Activated T-cell treated with anti-CD3 and anti-CD28 coated beads, Interleukin-2, amount 50 U/mL, for 72 hours (primary cell): ENCODE data around the gene NDE1. TPM values are rescaled to one million over a fixed set of nuclear protein-coding genes. Genes with fewer than 3 reads are reported as not detected.

Experiments used
- ATAC-seq, 2 donors: fragments of 150-1000 bp; cut with Tn5 transposase; replicated peaks in 1 of 2; 2 replicates each; pipeline ENCODE4 v1.10.0; 2021; ENCODE audit warnings: moderate library complexity in 2 of 2, mild to moderate bottlenecking in 1 of 2
- DNase-seq, 2 donors: peaks; one replicate each; pipeline ENCODE4 v3.0.0; 2021 to 2022; ENCODE audit warnings: mixed read lengths in 1 of 2
- H3K27ac Mint-ChIP-seq: one replicate; pipeline ENCODE4 v1.8.0; 2022; ENCODE audit warnings: mild to moderate bottlenecking, moderate library complexity, mixed read lengths
- H3K27me3 Mint-ChIP-seq: one replicate; pipeline ENCODE4 v1.8.0; 2022; ENCODE audit warnings: low read depth, mixed read lengths
- H3K36me3 Mint-ChIP-seq, 2 donors: one replicate each; pipeline ENCODE4 v1.8.0; 2022; ENCODE audit warnings: mixed read lengths in 2 of 2, mild to moderate bottlenecking in 1 of 2; ENCODE audit not compliant: insufficient read depth in 2 of 2
- H3K4me1 Mint-ChIP-seq: one replicate; pipeline ENCODE4 v1.8.0; 2022; ENCODE audit warnings: low read depth, mixed read lengths
- H3K4me3 Mint-ChIP-seq, 2 donors: one replicate each; pipeline ENCODE4 v1.8.0; 2022; ENCODE audit warnings: mild to moderate bottlenecking in 2 of 2, mixed read lengths in 2 of 2, moderate library complexity in 2 of 2
- H3K9me3 Mint-ChIP-seq, 2 donors: one replicate each; pipeline ENCODE4 v1.8.0; 2022; ENCODE audit warnings: mixed read lengths in 2 of 2
- total RNA-seq, 2 donors: library from RNA; stranded (reverse); gene quantifications; one replicate each; pipeline ENCODE4 v1.2.3, GENCODE V29; 2022

NDE1 gene
- total RNA-seq, 2 donors from 2014 or later, result 106 to 122 TPM

- Mint-ChIP-seq H3K27me3 (no peaks in the 10 kb centered on the region), H3K4me1 (no peaks in the 10 kb centered on the region)
- ATAC-seq, result no peak
Observed at GRCh38 chr16:15746332-15746731, 96.3 kb downstream of the NDE1 start.

GRCh38 chr16:15747937-15748336 is 97.9 kb downstream of the NDE1 start:
- Mint-ChIP-seq H3K4me3 (no peak overlapping the region), H3K4me1 (no peaks in the 10 kb centered on the region), H3K27me3 (no peaks in the 10 kb centered on the region), H3K9me3 (no peaks in the 10 kb centered on the region), H3K27ac (no peak overlapping the region), H3K36me3 (no peaks in the 10 kb centered on the region)
- ATAC-seq (no peak), DNase-seq (no peak)

More at GRCh38 chr16:15746332-15746731, 96.3 kb downstream of the NDE1 start:
- H3K9me3 Mint-ChIP-seq, result peaks cover 0 to 4% of the 10 kb centered on the region in 2 donors
- peaks cover 1 to 7% of the 10 kb centered on the region in 2 donors for H3K36me3 Mint-ChIP-seq
- no peak overlapping the region for H3K4me3 Mint-ChIP-seq
- no peak overlapping the region for H3K27ac Mint-ChIP-seq
- no peak for DNase-seq

GRCh38 chr16:15748654-15749053 is 98.6 kb downstream of the NDE1 start:
- Mint-ChIP-seq H3K27me3 (no peaks in the 10 kb centered on the region), H3K4me3 (no peak overlapping the region), H3K27ac (no peak overlapping the region), H3K36me3 (no peaks in the 10 kb centered on the region), H3K4me1 (no peaks in the 10 kb centered on the region), H3K9me3 (no peaks in the 10 kb centered on the region)
- DNase-seq (no peak), ATAC-seq (no peak)

DNA sequence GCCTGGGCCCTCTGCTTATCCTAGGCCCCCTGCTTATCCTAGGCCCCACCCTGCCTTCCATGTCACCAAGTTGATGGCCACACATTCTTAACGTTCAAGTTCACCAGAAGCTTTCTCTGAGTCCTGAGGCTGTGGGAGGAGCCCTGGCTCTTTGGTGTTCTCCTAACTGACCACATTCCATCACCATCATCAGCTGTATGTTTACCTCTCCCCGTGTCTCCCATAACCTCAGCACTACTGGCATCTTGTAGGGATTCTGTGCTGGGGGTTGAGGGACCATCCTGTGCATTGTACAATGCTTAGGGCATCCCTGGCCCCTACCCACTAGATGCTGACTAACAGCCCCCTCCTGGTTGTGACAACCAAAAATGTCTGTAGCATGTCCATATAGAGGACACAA is 99.3 kb downstream of the NDE1 start:
- H3K9me3 Mint-ChIP-seq, result no peaks in the 10 kb centered on the region
- ATAC-seq (peak in 1 of 2 donors; percentile 3), DNase-seq (no peak)
- H3K27ac Mint-ChIP-seq, result no peak overlapping the region
- H3K36me3 Mint-ChIP-seq, result no peaks in the 10 kb centered on the region
- H3K4me1 Mint-ChIP-seq, result no peaks in the 10 kb centered on the region
- no peak overlapping the region for H3K4me3 Mint-ChIP-seq
- no peaks in the 10 kb centered on the region for H3K27me3 Mint-ChIP-seq

- no peak overlapping the region for H3K27ac Mint-ChIP-seq
- H3K4me3 Mint-ChIP-seq, result no peak overlapping the region
- no peaks in the 10 kb centered on the region for H3K4me1 Mint-ChIP-seq
- DNase-seq, result no peak
- H3K9me3 Mint-ChIP-seq, result no peaks in the 10 kb centered on the region
- no peaks in the 10 kb centered on the region for H3K27me3 Mint-ChIP-seq
- peak in 1 of 2 donors; percentile 10 for ATAC-seq
- no peaks in the 10 kb centered on the region for H3K36me3 Mint-ChIP-seq
Observed at GRCh38 chr16:15749985-15750384, 99.9 kb downstream of the NDE1 start.

- no peaks in the 10 kb centered on the region for H3K27me3 Mint-ChIP-seq
- no peaks in the 10 kb centered on the region for H3K36me3 Mint-ChIP-seq
- no peak for DNase-seq
- no peak for ATAC-seq
- H3K27ac Mint-ChIP-seq, result no peak overlapping the region
- no peaks in the 10 kb centered on the region for H3K9me3 Mint-ChIP-seq
- no peaks in the 10 kb centered on the region for H3K4me1 Mint-ChIP-seq
- H3K4me3 Mint-ChIP-seq, result no peak overlapping the region
Observed at GRCh38 chr16:15751940-15752339, 101.9 kb downstream of the NDE1 start.

- DNase-seq, result no peak
- Mint-ChIP-seq H3K27ac (no peak overlapping the region), H3K36me3 (no peaks in the 10 kb centered on the region), H3K4me3 (no peak overlapping the region), H3K4me1 (peaks cover 8% of the 10 kb centered on the region), H3K27me3 (no peaks in the 10 kb centered on the region), H3K9me3 (no peaks in the 10 kb centered on the region)
- ATAC-seq, result no peak
Observed at GRCh38 chr16:15752717-15753488, 102.9 kb downstream of the NDE1 start.

GRCh38 chr16:15754821-15755534 is 104.9 kb downstream of the NDE1 start:
- peaks cover 2% of the 10 kb centered on the region for H3K27me3 Mint-ChIP-seq
- H3K9me3 Mint-ChIP-seq, result no peaks in the 10 kb centered on the region
- peaks cover 8% of the 10 kb centered on the region for H3K4me1 Mint-ChIP-seq
- no peak overlapping the region for H3K27ac Mint-ChIP-seq
- H3K4me3 Mint-ChIP-seq, result no peak overlapping the region
- DNase-seq (no peak), ATAC-seq (no peak)
- H3K36me3 Mint-ChIP-seq, result no peaks in the 10 kb centered on the region

DNA sequence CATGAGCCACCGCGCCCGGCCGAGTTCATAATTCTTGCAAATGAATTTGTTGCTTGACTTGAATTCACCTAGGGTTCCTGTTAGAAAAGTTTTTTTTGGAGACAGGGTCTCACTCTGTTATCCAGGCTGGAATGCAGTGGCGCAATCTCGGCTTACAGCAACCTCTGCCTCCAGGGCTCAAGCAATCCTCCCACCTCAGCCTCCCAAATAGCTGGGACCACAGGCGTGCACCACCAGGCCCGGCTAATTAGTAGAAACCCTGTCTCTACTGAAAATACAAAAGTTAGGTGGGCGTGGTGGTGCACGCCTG is 107.0 kb downstream of the NDE1 start:
- Mint-ChIP-seq H3K27ac (no peak overlapping the region), H3K4me3 (no peak overlapping the region), H3K27me3 (peaks cover 7% of the 10 kb centered on the region), H3K9me3 (no peaks in the 10 kb centered on the region), H3K36me3 (no peaks in the 10 kb centered on the region), H3K4me1 (peaks cover 8% of the 10 kb centered on the region)
- no peak for ATAC-seq
- no peak for DNase-seq

GRCh38 chr16:15757630-15758251 is 107.7 kb downstream of the NDE1 start:
- DNase-seq (peak in 1 of 2 donors; percentile 11), ATAC-seq (no peak)
- Mint-ChIP-seq H3K36me3 (no peaks in the 10 kb centered on the region), H3K9me3 (no peaks in the 10 kb centered on the region), H3K4me1 (peaks cover 8% of the 10 kb centered on the region), H3K4me3 (no peak overlapping the region), H3K27me3 (peaks cover 13% of the 10 kb centered on the region), H3K27ac (no peak overlapping the region)

GRCh38 chr16:15759070-15759469 is 109.0 kb downstream of the NDE1 start:
- ATAC-seq (no peak), DNase-seq (no peak)
- no peak overlapping the region for H3K27ac Mint-ChIP-seq
- no peaks in the 10 kb centered on the region for H3K36me3 Mint-ChIP-seq
- H3K27me3 Mint-ChIP-seq, result peaks cover 14% of the 10 kb centered on the region
- peaks cover 8% of the 10 kb centered on the region for H3K4me1 Mint-ChIP-seq
- H3K9me3 Mint-ChIP-seq, result no peaks in the 10 kb centered on the region
- no peak overlapping the region for H3K4me3 Mint-ChIP-seq

DNA sequence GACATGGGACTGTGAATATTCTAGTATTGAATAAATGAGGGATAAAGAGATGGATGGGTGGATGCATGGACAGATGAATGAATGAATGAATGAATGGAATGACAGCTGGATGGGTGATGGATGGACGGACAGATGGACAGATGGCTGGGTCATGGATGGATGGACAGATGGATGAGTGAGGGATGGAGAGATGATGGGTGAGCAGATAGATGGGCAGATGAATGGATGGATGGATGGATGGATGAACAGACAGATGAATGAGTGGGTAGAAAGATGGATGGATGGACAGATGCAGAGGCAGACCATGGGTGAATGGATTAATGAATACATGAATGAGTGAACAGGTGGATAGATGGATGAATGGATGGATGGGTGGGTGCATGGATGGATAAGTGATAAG is 110.1 kb downstream of the NDE1 start:
- ATAC-seq (no peak), DNase-seq (no peak)
- no peak overlapping the region for H3K27ac Mint-ChIP-seq
- H3K4me1 Mint-ChIP-seq, result peaks cover 8% of the 10 kb centered on the region
- no peaks in the 10 kb centered on the region for H3K36me3 Mint-ChIP-seq
- no peaks in the 10 kb centered on the region for H3K9me3 Mint-ChIP-seq
- no peak overlapping the region for H3K4me3 Mint-ChIP-seq
- peaks cover 18% of the 10 kb centered on the region for H3K27me3 Mint-ChIP-seq

DNA sequence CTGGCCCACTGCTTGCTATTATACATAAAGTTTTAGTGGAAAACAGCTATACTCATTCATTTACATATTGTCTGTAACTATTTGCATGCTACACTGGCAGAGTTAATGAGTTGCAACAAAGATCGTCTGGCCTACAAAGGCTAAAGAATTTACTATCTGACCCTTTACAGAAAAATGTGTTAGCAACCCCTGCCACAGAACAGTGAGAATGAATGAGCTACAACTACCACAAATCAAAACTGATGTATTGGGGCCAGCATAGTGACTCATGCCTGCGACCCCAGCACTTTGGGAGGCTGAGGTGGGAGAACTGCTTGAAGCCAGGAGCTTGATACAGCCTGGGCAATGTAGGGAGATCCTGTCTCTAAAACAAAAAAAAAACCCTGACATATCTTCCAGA is 114.1 kb downstream of the NDE1 start:
- Mint-ChIP-seq H3K9me3 (no peaks in the 10 kb centered on the region), H3K4me1 (no peaks in the 10 kb centered on the region), H3K4me3 (no peak overlapping the region), H3K27me3 (peaks cover 21% of the 10 kb centered on the region), H3K27ac (no peak overlapping the region), H3K36me3 (no peaks in the 10 kb centered on the region)
- ATAC-seq (no peak), DNase-seq (no peak)
